Breast epithelium (tissue), 3 donors: ENCODE data around the gene ALPK3.

Experiments used
- CTCF ChIP-seq, 3 donors: fragments of 450-650 bp; IDR thresholded peaks; one replicate each; pipeline ENCODE4 v1.5.1; 2016 to 2017; ENCODE audit warnings: antibody characterized with exemption in 3 of 3, mild to moderate bottlenecking in 3 of 3, moderate library complexity in 3 of 3
- POLR2A ChIP-seq: fragments of 450-650 bp; IDR thresholded peaks from one replicate; pipeline ENCODE4 v1.6.1; 2016; ENCODE audit warnings: antibody characterized with exemption, mild to moderate bottlenecking, moderate library complexity

GRCh38 chr15:84844964-84845363 lies 27.8 kb downstream of the ALPK3 start:
- TF ChIP-seq CTCF (IDR thresholded peaks at IDR 0.05) (no peak), POLR2A (no peak)
